ENCODE measurements around the gene ETV6.

ETV6 gene

GRCh38 chr12:11763760-11764520 is 114.5 kb downstream of the ETV6 start:
- DNase-seq: no peak

- DNase-seq: no peak
Observed at GRCh38 chr12:11764837-11765236, 115.4 kb downstream of the ETV6 start.

GRCh38 chr12:11765421-11765816 is 115.9 kb downstream of the ETV6 start:
- no peak for DNase-seq

- DNase-seq: peak; percentile 65
Observed at GRCh38 chr12:11765817-11766794, 116.6 kb downstream of the ETV6 start.

GRCh38 chr12:11767029-11767724 is 117.7 kb downstream of the ETV6 start:
- DNase-seq: no peak

GRCh38 chr12:11767798-11768197 is 118.3 kb downstream of the ETV6 start:
- no peak for DNase-seq

GRCh38 chr12:11768233-11768965 is 118.9 kb downstream of the ETV6 start:
- no peak for DNase-seq

GRCh38 chr12:11769723-11770514 is 120.4 kb downstream of the ETV6 start:
- peak; percentile 42 for DNase-seq

GRCh38 chr12:11771356-11771755 is 121.9 kb downstream of the ETV6 start:
- DNase-seq: peak; percentile 55

GRCh38 chr12:11771895-11772502 is 122.5 kb downstream of the ETV6 start:
- peak; percentile 65 for DNase-seq

- no peak for DNase-seq
Observed at GRCh38 chr12:11773889-11774677, 124.6 kb downstream of the ETV6 start.

GRCh38 chr12:11774821-11775220 is 125.3 kb downstream of the ETV6 start:
- no peak for DNase-seq

GRCh38 chr12:11776316-11776715 is 126.8 kb downstream of the ETV6 start:
- no peak for DNase-seq

GRCh38 chr12:11777451-11777850 is 128.0 kb downstream of the ETV6 start:
- no peak for DNase-seq

GRCh38 chr12:11777962-11778361 is 128.5 kb downstream of the ETV6 start:
- no peak for DNase-seq

GRCh38 chr12:11778713-11779685 is 129.5 kb downstream of the ETV6 start:
- DNase-seq: peak; percentile 58

- DNase-seq: no peak
Observed at GRCh38 chr12:11780521-11781101, 131.1 kb downstream of the ETV6 start.

GRCh38 chr12:11782914-11783420 is 133.5 kb downstream of the ETV6 start:
- DNase-seq: no peak

All from activated CD4-positive, alpha-beta T cell treated with anti-CD3 and anti-CD28 coated beads, Interleukin-2, Interleukin-6, amounts not matched to agents 100 ng/mL and 50 ng/mL, durations not matched to agents 16 hours and 8 hours (primary cell).